Natural killer cell (primary cell): ENCODE measurements around the gene COPZ2. TPM values are rescaled to one million over a fixed set of nuclear protein-coding genes. Genes with fewer than 3 reads are reported as not detected.

Experiments
- ATAC-seq, 3 donors: fragments of 150-1000 bp in 2 of 3; fragments of 200-7000 bp in 1 of 3; cut with Tn5 transposase; 1 replicate in 1 of 3; 2 replicates in 2 of 3; pipeline ENCODE4 v1.10.0; 2021; ENCODE audit warnings: mild to moderate bottlenecking in 2 of 3, moderate library complexity in 2 of 3
- DNase-seq, 2 donors: peaks; one replicate each; pipeline versions ENCODE4 v3.0.0 to v3.0.0-alpha.2; 2013 to 2021; ENCODE audit warnings: mixed read lengths in 1 of 2
- H3K27ac ChIP-seq: one replicate; pipeline ENCODE4 v1.5.1; 2013; ENCODE audit warnings: mild to moderate bottlenecking, low read length
- H3K27me3 ChIP-seq: one replicate; pipeline ENCODE4 v1.6.1; 2013; ENCODE audit warnings: low read length; ENCODE audit not compliant: control insufficient read depth, insufficient read depth
- H3K36me3 ChIP-seq: one replicate; pipeline ENCODE4 v1.6.1; 2013; ENCODE audit warnings: low read length; ENCODE audit not compliant: control insufficient read depth, insufficient read depth
- H3K4me1 ChIP-seq: one replicate; pipeline ENCODE4 v1.6.1; 2013; ENCODE audit warnings: low read length; ENCODE audit not compliant: control insufficient read depth, insufficient read depth
- H3K4me3 ChIP-seq: one replicate; pipeline ENCODE4 v1.5.1; 2013; ENCODE audit warnings: low read length
- H3K9me3 ChIP-seq: one replicate; pipeline ENCODE4 v1.6.1; 2013; ENCODE audit warnings: low read length; ENCODE audit not compliant: control insufficient read depth, insufficient read depth
- H3K27ac Mint-ChIP-seq, 2 donors: one replicate each; pipeline ENCODE4 v1.8.0; 2022; ENCODE audit warnings: mild to moderate bottlenecking in 2 of 2, mixed read lengths in 2 of 2, moderate library complexity in 1 of 2
- H3K27me3 Mint-ChIP-seq, 2 donors: one replicate each; pipeline ENCODE4 v1.8.0; 2022; ENCODE audit warnings: low read depth in 2 of 2, mixed read lengths in 2 of 2
- H3K36me3 Mint-ChIP-seq: one replicate; pipeline ENCODE4 v1.8.0; 2022; ENCODE audit warnings: mixed read lengths
- H3K4me1 Mint-ChIP-seq, 2 donors: one replicate each; pipeline ENCODE4 v1.8.0; 2022; ENCODE audit warnings: mixed read lengths in 2 of 2
- H3K4me3 Mint-ChIP-seq: one replicate; pipeline ENCODE4 v1.8.0; 2022; ENCODE audit warnings: mild to moderate bottlenecking, moderate library complexity, mixed read lengths
- H3K9me3 Mint-ChIP-seq, 2 donors: one replicate each; pipeline ENCODE4 v1.8.0; 2022; ENCODE audit warnings: mixed read lengths in 2 of 2
- WGBS: methylation state at CpG from one replicate; pipeline ENCODE4 v1.1.7; 2013; ENCODE audit warnings: missing lambda C conversion rate; ENCODE audit not compliant: insufficient coverage; 5-methylcytosine and 5-hydroxymethylcytosine counted together
- intact Hi-C: fragments of 100-400 bp; cut with micrococcal nuclease; formaldehyde crosslinking; loops from one replicate; pipeline ENCODE4 v1.14.2; 2022
- total RNA-seq, 4 donors: library from RNA; stranded (reverse); fragments of 120-200 nt in 1 of 4; gene quantifications; one replicate each; pipeline versions ENCODE4 v1.2.3 to v1.2.4, GENCODE V29; 2013 to 2022
- TF ChIP-seq, protein P1 (sequence below): fragments of 200-600 bp; IDR thresholded peaks from one replicate; pipeline ENCODE4 v1.8.0; 2022; ENCODE audit warnings: antibody characterized with exemption

COPZ2 gene
- total RNA-seq, 3 donors from 2014 or later (not counting 1 experiment from before 2014, with no cell fraction given), result 15.9 to 19.1 (median 16.5) TPM

DNA sequence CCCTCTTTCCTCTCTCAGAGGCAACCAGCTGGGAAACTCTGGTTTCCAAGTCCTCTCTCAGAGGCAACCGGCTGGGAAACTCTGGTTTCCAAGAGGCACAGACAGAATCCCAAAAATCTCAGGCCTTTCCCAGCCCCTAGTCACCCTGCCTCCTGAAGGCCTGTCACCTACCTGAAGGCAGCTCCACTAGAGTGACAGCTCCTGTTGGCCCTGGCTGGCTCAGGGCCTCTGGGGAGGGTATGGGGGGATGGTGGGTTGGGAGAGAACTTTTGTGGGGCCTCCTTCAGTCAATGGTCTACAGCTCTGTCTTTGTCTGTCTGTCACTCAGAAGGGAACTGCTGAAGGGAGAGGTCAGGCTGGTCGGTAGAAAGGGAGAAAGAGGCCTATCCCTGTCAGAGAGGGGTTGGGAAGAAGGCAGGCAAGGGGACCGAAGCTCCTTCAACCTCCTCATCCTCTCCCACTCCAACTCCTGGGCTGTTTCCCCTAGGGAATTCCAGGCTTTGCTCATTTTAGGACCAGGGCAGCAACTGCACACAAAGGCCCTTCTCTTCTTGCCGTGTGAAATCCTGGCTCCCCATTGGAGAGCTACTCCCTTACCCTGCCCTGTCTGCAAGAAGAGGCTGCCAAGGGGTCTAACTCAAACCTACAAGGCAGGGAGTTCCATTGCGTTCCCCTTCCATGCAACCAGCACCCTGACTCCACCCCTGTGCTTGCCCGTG, 23.6 kb downstream of the COPZ2 start:
- Histone ChIP-seq H3K27ac (no peak overlapping the region), H3K27me3 (peaks cover 11% of the 10 kb centered on the region), H3K9me3 (no peaks in the 10 kb centered on the region), H3K4me3 (no peak overlapping the region), H3K4me1 (peaks cover 12% of the 10 kb centered on the region), H3K36me3 (no peaks in the 10 kb centered on the region)
- Mint-ChIP-seq H3K9me3 (no peaks in the 10 kb centered on the region), H3K27ac (no peak overlapping the region), H3K27me3 (peaks cover 46 to 48% of the 10 kb centered on the region in 2 donors), H3K36me3 (no peaks in the 10 kb centered on the region), H3K4me3 (no peak overlapping the region), H3K4me1 (peaks cover 6 to 15% of the 10 kb centered on the region in 2 donors)
- intact Hi-C loops, result no loop called here
- DNase-seq (no peak), ATAC-seq (no peak)
- TF ChIP-seq, protein P1, sequence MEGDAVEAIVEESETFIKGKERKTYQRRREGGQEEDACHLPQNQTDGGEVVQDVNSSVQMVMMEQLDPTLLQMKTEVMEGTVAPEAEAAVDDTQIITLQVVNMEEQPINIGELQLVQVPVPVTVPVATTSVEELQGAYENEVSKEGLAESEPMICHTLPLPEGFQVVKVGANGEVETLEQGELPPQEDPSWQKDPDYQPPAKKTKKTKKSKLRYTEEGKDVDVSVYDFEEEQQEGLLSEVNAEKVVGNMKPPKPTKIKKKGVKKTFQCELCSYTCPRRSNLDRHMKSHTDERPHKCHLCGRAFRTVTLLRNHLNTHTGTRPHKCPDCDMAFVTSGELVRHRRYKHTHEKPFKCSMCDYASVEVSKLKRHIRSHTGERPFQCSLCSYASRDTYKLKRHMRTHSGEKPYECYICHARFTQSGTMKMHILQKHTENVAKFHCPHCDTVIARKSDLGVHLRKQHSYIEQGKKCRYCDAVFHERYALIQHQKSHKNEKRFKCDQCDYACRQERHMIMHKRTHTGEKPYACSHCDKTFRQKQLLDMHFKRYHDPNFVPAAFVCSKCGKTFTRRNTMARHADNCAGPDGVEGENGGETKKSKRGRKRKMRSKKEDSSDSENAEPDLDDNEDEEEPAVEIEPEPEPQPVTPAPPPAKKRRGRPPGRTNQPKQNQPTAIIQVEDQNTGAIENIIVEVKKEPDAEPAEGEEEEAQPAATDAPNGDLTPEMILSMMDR, result no peak
- WGBS, result 89% methylated on average over 5 of the region's 6 CpGs

DNA sequence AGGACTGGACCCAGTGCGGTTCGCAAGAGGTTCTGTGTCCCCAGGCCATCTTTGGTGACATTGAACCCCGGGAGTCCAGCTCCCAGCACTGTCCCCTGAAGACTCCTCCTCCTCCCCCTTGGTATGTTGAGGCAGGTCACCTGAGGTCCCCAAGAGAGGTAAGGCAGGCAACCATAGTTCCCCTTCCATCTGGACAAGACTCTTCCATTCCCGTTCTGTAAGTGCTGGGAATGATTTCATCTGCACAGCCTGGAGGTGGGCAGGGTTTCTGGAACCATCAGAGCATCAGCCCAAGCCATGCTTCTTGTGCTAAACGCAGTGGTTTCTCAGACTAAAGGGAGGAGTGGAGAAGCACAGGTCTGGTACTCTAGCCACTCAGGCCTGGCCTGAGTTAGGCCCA, 24.9 kb downstream of the COPZ2 start:
- Mint-ChIP-seq H3K36me3 (no peaks in the 10 kb centered on the region), H3K9me3 (no peaks in the 10 kb centered on the region), H3K27ac (no peak overlapping the region), H3K4me1 (peaks cover 6 to 15% of the 10 kb centered on the region in 2 donors), H3K4me3 (peak overlapping the region; percentile 50), H3K27me3 (peaks cover 50 to 54% of the 10 kb centered on the region in 2 donors)
- TF ChIP-seq, protein P1, result no peak
- intact Hi-C loops, result no loop called here
- WGBS, result 35% methylated on average over 4 of the region's 5 CpGs
- Histone ChIP-seq H3K36me3 (no peaks in the 10 kb centered on the region), H3K27me3 (peaks cover 11% of the 10 kb centered on the region), H3K4me3 (no peak overlapping the region), H3K4me1 (peaks cover 12% of the 10 kb centered on the region), H3K9me3 (no peaks in the 10 kb centered on the region), H3K27ac (no peak overlapping the region)
- DNase-seq (peak in 1 of 2 donors; percentile 17), ATAC-seq (no peak)

DNA sequence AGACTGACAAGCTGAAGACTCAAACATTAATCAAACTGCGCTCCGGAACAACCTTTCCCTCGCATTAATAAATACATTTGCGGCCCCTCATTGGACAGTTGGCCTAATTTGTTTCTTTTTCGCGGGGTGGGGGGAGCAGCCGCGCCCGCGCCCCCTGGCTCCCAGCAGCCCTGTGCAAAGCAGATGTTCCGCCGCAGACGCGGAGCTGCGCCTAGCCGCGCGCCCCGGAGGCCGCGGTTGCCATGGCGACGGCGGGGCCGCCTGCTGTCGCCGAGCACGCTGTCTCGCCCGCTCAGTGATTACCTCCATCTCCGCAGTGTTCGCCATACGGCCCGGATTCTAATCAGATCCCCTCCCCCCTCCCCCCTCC, 25.5 kb downstream of the COPZ2 start:
- TF ChIP-seq, protein P1, result no peak
- no peak overlapping the region for H3K4me3 ChIP-seq
- H3K4me1 ChIP-seq, result peaks cover 12% of the 10 kb centered on the region
- no peaks in the 10 kb centered on the region for H3K9me3 ChIP-seq
- Mint-ChIP-seq H3K27me3 (peaks cover 53 to 58% of the 10 kb centered on the region in 2 donors), H3K4me3 (peak overlapping the region; percentile 66), H3K36me3 (no peaks in the 10 kb centered on the region), H3K4me1 (peaks cover 6 to 15% of the 10 kb centered on the region in 2 donors), H3K9me3 (no peaks in the 10 kb centered on the region), H3K27ac (no peak overlapping the region)
- peaks cover 11% of the 10 kb centered on the region for H3K27me3 ChIP-seq
- WGBS, result under 1% methylated on average over 34 of the region's 34 CpGs
- peak; percentile 64 to 86 (median 85) for ATAC-seq
- no peaks in the 10 kb centered on the region for H3K36me3 ChIP-seq
- H3K27ac ChIP-seq, result no peak overlapping the region
- intact Hi-C loops, result no loop called here
- DNase-seq, result peak; percentile 40 to 86
